Measurements from ENCODE around the gene PEX7.

The PEX7 gene

DNA sequence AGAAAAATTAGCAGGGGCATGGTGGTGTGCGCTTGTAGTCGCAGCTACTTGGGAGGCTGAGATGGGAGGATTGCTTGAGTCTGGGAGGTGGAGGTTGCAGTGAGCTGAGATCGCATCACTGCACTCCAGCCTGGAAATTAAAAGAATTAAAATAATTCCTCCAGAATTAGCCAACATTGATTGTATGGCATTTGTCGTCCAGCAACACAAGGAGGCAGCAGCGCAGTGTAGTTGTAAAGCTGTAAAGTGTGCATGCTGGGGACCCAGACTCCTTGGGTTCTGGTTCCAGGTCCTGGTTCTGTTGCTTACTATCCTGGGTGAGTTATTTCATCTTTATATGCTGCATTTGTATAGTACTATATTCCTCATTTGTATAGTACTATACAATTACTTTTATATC is 41.4 kb downstream of the PEX7 start:
- TF ChIP-seq CREB1 (IDR thresholded peaks at IDR 0.05; ENCODE audit: low read depth) (no peak), RAD21 (IDR thresholded peaks at IDR 0.05; ENCODE audit: low read depth) (0 out of 2 replicates have a peak, but pooled peaks have one; percentile 4)

DNA sequence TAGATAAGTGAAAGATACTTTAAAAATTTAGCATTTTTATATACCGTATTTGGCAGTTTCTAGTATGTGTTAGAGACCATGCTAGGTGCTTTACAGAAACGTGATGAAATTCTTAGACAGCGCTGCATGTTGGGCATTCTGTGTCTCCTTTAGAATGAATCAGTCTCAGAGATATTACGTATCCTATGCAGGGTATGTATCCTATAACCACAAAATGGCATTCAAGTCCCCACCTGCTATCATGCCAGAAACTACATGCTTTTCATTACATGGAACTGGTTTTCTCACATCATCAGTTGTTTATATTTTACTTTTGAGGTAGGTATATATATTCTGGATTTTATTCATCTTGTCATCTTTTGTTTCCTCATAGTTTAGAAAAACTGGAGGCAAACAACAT is 42.3 kb downstream of the PEX7 start:
- TF ChIP-seq, protein P1, sequence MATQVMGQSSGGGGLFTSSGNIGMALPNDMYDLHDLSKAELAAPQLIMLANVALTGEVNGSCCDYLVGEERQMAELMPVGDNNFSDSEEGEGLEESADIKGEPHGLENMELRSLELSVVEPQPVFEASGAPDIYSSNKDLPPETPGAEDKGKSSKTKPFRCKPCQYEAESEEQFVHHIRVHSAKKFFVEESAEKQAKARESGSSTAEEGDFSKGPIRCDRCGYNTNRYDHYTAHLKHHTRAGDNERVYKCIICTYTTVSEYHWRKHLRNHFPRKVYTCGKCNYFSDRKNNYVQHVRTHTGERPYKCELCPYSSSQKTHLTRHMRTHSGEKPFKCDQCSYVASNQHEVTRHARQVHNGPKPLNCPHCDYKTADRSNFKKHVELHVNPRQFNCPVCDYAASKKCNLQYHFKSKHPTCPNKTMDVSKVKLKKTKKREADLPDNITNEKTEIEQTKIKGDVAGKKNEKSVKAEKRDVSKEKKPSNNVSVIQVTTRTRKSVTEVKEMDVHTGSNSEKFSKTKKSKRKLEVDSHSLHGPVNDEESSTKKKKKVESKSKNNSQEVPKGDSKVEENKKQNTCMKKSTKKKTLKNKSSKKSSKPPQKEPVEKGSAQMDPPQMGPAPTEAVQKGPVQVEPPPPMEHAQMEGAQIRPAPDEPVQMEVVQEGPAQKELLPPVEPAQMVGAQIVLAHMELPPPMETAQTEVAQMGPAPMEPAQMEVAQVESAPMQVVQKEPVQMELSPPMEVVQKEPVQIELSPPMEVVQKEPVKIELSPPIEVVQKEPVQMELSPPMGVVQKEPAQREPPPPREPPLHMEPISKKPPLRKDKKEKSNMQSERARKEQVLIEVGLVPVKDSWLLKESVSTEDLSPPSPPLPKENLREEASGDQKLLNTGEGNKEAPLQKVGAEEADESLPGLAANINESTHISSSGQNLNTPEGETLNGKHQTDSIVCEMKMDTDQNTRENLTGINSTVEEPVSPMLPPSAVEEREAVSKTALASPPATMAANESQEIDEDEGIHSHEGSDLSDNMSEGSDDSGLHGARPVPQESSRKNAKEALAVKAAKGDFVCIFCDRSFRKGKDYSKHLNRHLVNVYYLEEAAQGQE (IDR thresholded peaks at IDR 0.05; ENCODE audit: low read depth) = no peak
- TF ChIP-seq TEAD4 (IDR thresholded peaks at IDR 0.05) = no peak
- no peak for TF ChIP-seq EP300 (IDR thresholded peaks at IDR 0.05; ENCODE audit: borderline replicate concordance)
- no peak for TF ChIP-seq TCF12 (IDR thresholded peaks at IDR 0.05; ENCODE audit: low read depth)
- no peak for TF ChIP-seq TAF1 (IDR thresholded peaks at IDR 0.05; ENCODE audit: low read depth)
- TF ChIP-seq CREB1 (IDR thresholded peaks at IDR 0.05; ENCODE audit: low read depth) = no peak
- TF ChIP-seq, protein P2, sequence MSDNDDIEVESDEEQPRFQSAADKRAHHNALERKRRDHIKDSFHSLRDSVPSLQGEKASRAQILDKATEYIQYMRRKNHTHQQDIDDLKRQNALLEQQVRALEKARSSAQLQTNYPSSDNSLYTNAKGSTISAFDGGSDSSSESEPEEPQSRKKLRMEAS (IDR thresholded peaks at IDR 0.05) = no peak
- TF ChIP-seq CEBPB (IDR thresholded peaks at IDR 0.05) = no peak
- TF ChIP-seq, protein P3, sequence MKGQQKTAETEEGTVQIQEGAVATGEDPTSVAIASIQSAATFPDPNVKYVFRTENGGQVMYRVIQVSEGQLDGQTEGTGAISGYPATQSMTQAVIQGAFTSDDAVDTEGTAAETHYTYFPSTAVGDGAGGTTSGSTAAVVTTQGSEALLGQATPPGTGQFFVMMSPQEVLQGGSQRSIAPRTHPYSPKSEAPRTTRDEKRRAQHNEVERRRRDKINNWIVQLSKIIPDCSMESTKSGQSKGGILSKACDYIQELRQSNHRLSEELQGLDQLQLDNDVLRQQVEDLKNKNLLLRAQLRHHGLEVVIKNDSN (IDR thresholded peaks at IDR 0.05) = no peak

DNA sequence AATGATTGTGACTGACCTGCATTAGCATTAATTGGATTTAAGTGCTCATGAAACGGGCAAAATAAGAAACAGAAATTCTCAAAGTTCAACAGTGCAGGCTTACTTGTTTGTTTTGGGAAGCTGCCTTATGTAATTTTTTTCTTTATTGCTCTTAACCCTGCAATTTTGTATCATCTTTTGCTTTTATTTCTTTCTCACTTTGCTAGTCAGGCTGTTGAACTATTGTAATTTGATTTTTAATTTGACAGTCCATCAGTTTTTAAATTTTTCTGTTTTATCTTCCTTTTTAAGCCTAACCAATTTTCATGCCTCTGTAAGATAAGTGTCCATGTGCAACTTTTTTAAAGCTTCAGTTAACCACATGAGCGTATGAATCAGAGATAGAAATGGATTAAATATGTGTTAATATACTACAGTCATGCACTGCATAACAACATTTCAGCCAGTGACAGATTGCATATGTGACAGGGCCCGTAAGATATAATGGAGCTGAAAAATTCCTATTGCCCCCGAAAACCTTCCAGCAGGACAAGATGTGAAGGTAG is 44.6 kb downstream of the PEX7 start:
- TF ChIP-seq CEBPB (IDR thresholded peaks at IDR 0.05) (no peak), NFIC (IDR thresholded peaks at IDR 0.05) (no peak), TCF12 (IDR thresholded peaks at IDR 0.05; ENCODE audit: low read depth) (no peak), FOXM1 (IDR thresholded peaks at IDR 0.05; ENCODE audit: borderline replicate concordance, low read depth) (no peak), TEAD4 (IDR thresholded peaks at IDR 0.05) (no peak), YY1 (IDR thresholded peaks at IDR 0.05; ENCODE audit: low read depth) (no peak), EGR1 (IDR thresholded peaks at IDR 0.05) (no peak), EP300 (IDR thresholded peaks at IDR 0.05; ENCODE audit: borderline replicate concordance) (no peak), ZBTB7A (IDR thresholded peaks at IDR 0.05; ENCODE audit: low read depth) (no peak), RAD21 (IDR thresholded peaks at IDR 0.05; ENCODE audit: low read depth) (no peak), CREB1 (IDR thresholded peaks at IDR 0.05; ENCODE audit: low read depth) (no peak), TAF1 (IDR thresholded peaks at IDR 0.05; ENCODE audit: low read depth) (no peak)
- TF ChIP-seq, protein P1 (IDR thresholded peaks at IDR 0.05; ENCODE audit: low read depth) = no peak
- TF ChIP-seq, protein P2 (IDR thresholded peaks at IDR 0.05) = no peak
- TF ChIP-seq, protein P3 (IDR thresholded peaks at IDR 0.05) = no peak

DNA sequence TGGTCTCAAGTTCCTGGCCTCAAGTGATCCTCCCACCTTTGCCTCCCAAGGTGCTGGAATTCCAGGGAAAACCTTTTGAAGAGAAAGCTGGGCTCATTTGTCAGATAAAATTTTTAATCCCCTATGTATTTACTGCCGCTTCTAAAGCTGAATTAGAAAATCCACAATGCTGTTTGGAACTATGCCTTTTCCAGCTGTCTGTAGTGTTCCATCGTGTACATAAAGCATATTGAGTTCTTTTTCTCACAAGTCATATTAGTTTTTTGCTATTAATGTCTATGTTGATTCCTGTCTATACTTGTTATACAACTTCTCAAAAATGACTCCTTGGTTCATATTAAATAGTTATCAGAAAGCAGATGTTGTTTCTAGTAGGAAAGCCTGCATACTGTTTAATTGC is 47.1 kb downstream of the PEX7 start:
- TF ChIP-seq EP300 (IDR thresholded peaks at IDR 0.05; ENCODE audit: borderline replicate concordance) = no peak
- TF ChIP-seq, protein P2 (IDR thresholded peaks at IDR 0.05) = no peak
- TF ChIP-seq TEAD4 (IDR thresholded peaks at IDR 0.05) = no peak
- TF ChIP-seq NFIC (IDR thresholded peaks at IDR 0.05) = no peak

DNA sequence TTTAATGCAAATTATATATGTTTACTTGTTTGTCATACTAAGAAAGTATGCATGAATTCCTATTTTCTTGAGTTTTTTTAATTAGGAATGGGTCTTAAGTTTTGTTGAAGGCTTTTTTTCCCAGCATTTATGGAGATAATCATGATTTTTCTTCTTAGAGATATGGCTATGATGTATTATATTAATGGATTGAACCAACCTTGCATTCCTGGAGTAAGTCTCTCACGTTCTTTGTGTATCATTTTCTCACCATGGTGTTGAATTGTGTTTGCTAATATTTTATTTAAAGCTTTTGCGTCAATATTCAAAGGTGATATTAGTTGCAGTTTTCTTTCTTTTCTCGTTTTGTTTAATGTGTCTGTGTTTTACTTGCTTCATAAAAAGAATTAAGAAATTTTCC is 51.4 kb downstream of the PEX7 start:
- TF ChIP-seq TEAD4 (IDR thresholded peaks at IDR 0.05) (no peak), CREB1 (IDR thresholded peaks at IDR 0.05; ENCODE audit: low read depth) (no peak), YY1 (IDR thresholded peaks at IDR 0.05; ENCODE audit: low read depth) (no peak), NFIC (IDR thresholded peaks at IDR 0.05) (no peak)
- TF ChIP-seq, protein P1 (IDR thresholded peaks at IDR 0.05; ENCODE audit: low read depth) = no peak
